GM19452 (cell line): ENCODE measurements around the gene PEF1.

ENCODE experiments used
- ATAC-seq: cut with Tn5 transposase; IDR thresholded peaks from one replicate; pipeline ENCODE4 v1.9.1; 2021; ENCODE audit not compliant: unreplicated experiment

PEF1 gene

GRCh38 chr1:31671561-31672201 is 27.0 kb upstream of the PEF1 start:
- ATAC-seq = no peak

- ATAC-seq = no peak
Observed at GRCh38 chr1:31671147-31671546, 26.5 kb upstream of the PEF1 start.

- ATAC-seq = no peak
Observed at GRCh38 chr1:31670593-31670964, 25.9 kb upstream of the PEF1 start.

DNA sequence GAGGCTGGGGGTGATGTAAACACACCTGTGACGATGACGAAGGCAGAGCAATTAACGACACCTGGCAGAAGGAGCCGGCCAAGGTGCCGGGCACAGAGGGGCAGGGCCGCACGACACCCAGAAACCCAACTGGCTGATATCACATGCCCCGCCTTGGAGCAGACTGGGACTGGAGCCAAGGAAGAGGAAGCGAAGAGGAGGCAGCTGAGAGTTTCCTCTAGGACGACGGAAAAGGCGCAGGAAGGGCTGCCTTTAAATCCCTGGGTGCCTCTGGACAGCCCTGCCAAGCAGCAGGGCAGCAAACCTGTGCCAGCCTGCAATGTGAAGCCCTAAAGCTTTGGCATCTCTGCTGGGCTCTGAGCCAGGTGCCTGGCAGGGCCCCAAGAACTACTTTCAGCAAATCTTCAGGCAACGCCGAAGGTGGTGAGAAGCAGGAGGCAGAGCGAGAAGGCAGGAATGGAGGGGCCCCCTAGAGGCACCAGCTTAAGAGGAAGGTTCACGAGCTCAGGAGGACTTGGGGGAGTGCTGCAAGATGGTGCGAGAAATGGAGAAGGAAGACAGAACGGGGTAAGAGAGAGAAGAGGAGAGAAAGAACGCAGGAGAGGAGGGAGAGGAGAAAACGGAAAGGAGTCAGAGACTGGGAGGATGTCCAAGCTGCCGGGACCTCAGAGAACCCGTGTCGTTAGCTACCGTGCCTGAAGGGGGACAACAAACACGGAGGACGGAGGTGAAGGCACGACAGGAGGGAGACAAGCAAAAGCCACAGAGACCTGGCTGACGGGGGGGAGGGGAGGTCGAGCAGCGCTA is 25.3 kb upstream of the PEF1 start:
- ATAC-seq = no peak

DNA sequence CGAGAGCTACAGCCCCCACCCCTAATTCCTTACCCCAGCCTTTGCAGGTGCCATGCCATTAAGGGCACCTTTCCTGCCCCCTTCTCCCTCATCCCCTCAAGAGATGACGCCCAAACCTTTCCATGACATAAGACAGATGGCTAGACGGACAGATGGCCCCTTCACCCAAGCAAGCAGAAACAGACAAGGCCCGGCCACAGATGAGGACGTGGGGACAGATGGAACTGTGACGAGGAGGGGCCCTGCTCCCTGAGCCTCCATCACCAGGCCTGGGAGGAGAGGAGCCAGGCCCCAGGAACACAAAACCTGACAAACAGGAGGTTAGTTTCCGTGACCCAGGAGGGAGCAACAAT is 24.7 kb upstream of the PEF1 start:
- ATAC-seq = no peak

DNA sequence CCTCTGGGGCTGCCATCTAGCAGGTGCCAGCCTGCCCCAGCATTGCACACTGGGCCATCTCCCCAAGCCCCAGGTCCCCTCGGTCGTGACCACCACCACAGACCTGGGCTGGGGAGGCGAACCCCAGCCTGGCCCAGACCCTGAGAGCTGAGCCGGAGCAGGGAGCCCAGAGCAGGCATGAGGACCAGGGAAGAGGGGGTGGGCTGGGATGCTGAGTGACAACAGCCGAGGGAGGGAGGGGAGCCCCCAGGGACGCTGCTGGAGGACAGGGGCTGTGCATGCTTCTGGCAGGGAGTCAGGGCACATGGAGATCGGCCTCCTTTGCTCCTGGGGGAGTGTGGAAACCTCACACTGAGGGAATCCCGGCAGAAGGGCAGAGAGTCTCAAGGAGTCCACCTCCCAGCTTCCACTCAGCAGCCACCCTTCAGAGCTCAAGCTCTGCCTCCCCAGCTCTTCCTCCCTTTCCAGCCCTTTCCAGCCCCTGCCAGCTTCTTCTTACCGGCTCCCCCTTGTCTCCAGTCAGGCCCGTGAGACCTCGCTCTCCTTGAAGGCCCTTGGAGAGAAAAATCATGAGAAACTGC is 23.7 kb upstream of the PEF1 start:
- ATAC-seq = no peak

- ATAC-seq = no peak
Observed at GRCh38 chr1:31667065-31667785, 22.5 kb upstream of the PEF1 start.

DNA sequence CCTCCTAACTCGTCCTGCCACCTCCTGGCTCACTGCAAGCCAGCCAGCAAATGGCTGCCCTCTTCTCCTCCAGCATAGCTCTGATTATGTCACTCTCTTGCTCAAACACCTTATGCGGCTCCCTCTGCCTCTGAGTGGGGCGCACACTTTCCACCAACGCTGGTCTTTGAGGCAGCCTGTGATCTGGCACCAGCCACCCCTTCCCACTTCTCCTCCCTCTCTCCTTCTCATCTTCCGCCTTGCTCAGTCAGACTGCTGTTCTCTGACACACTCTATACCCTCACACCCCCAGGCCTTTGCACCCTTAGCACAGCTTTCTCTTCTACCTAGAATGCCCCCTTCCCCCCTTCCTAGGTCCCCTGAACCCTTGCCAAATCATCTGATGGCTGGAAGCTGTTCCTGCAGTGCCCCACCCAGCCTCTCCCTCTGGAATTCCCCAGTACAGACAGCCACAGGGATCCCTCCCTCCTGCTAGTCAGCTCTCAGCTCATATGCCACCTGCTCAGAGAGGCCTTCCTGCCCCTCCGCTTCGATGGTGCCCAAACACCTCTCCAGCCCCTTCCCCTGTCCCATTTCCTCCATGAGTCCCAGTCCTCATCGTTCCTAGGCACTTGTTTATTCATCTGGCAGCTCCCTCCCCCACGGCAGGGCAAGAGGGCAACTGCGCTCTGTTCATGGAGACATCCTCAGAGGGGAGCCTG is 21.7 kb upstream of the PEF1 start:
- ATAC-seq = no peak

- no peak for ATAC-seq
Observed at GRCh38 chr1:31665234-31665878, 20.7 kb upstream of the PEF1 start.

DNA sequence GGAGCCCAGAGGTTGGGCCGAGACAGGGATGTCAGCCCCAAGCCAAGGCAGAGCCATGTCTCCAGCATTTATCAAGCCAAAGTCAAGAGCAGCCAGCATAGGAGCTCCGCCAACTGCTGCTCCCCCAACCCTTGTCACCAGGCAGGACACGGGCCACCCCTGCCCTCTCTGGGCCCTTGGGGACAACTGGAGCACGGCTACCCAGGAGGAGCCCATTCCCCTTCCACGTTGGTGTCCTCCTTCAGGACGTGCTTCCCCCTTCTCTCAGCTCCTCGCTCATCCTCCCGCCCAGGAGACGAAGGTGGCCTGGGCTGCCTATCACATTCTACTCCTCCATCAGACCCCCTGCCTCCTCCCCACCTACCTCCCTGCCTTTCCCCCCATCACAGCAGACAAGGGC is 19.9 kb upstream of the PEF1 start:
- ATAC-seq = no peak

- no peak for ATAC-seq
Observed at GRCh38 chr1:31663622-31664452, 19.2 kb upstream of the PEF1 start.

GRCh38 chr1:31662463-31662862 is 17.8 kb upstream of the PEF1 start:
- no peak for ATAC-seq

GRCh38 chr1:31661856-31662255 is 17.2 kb upstream of the PEF1 start:
- ATAC-seq = no peak

DNA sequence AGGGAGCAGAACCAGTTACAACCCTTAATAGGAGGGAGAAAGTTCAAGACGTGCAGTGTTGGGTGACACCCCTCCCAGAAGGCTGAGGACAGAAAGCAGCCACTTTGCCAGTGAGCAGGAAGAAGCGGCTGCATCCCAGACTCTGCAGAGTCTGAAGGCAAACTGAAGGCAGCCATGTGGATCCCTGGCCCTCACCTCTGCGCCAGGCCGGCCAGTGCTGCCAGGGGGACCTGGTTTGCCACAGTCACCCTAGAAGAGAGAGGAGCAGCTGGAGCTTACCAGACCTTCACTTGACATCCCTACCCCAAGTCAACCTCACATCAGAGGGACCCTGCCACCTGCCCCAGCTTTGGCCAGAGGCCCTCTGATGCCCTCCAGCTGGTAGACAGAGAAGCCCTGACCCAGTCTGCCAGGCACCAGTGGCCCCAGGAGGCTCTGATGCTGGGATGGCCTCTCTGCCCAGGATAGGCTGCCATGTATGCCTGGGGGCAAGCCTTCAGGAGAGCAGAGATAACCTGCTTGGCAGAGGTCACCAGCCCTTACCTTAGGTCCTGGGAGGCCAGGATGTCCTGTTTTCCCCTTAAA is 16.3 kb upstream of the PEF1 start:
- ATAC-seq = no peak

GRCh38 chr1:31659889-31660288 is 15.2 kb upstream of the PEF1 start:
- no peak for ATAC-seq

GRCh38 chr1:31658721-31659120 is 14.0 kb upstream of the PEF1 start:
- no peak for ATAC-seq

DNA sequence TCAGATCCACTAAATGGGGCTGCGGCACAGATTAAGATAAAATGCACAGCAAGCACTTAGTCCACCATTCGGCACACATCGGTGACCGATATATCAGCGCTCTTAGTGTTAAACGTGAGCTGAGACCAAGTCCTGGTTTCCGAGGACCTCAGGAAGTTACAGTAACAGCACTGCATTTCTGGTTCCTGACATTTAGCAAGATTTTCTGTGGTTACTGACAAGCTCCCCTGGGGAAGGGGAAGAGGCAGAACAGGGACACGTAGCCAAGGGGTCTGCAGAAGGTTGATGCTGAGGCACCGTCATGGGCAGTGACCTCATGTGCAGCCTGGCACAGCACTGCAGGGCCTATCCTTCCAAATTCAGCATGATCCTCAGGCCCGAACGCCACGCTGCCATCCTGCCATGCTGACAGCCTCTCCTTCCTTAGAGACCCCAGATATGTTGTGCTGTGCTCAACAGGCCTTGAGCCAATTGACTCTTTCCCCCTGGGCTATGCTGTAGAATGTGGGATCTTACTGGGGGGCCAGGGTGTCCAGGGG is 13.4 kb upstream of the PEF1 start:
- ATAC-seq = no peak

- ATAC-seq = no peak
Observed at GRCh38 chr1:31657020-31657804, 12.5 kb upstream of the PEF1 start.
